SIG-M5 (cell line): ENCODE results near the gene DRAM1.
"Not testable (repeated sequence)": the region's sequence is repeated elsewhere in the genome, so short reads cannot be mapped to it uniquely, and the experiment has no call there.

ENCODE experiments used
- DNase-seq: peaks from one replicate; lab custom pipeline; 2025; lab: John Stamatoyannopoulos, UW

Gene DRAM1

GRCh38 chr12:101876861-101877805 lies at the start of gene DRAM1:
DRAM1 (plus strand) TSS chr12:101877580; CDS start chr12:101877790, 210 bp downstream.
- DNase-seq = peak; percentile 57

GRCh38 chr12:101828463-101829196 lies 48.8 kb upstream of the DRAM1 start:
- DNase-seq = no peak

- no peak for DNase-seq
Observed at GRCh38 chr12:101829639-101830366, 47.6 kb upstream of the DRAM1 start.

GRCh38 chr12:101830367-101831325 lies 46.7 kb upstream of the DRAM1 start, which contains the start of gene GNPTAB:
GNPTAB (minus strand) TSS chr12:101830959; CDS start chr12:101830675, 284 bp downstream.
- peak; percentile 77 for DNase-seq

GRCh38 chr12:101832030-101832429 lies 45.4 kb upstream of the DRAM1 start:
- DNase-seq = no peak

- no peak for DNase-seq
Observed at GRCh38 chr12:101838628-101839323, 38.6 kb upstream of the DRAM1 start.

- DNase-seq = no peak
Observed at GRCh38 chr12:101839324-101840283, 37.8 kb upstream of the DRAM1 start.

GRCh38 chr12:101841069-101841468 lies 36.3 kb upstream of the DRAM1 start:
- no peak for DNase-seq

- DNase-seq = no peak
Observed at GRCh38 chr12:101845137-101845711, 32.2 kb upstream of the DRAM1 start.

GRCh38 chr12:101847325-101847724 lies 30.1 kb upstream of the DRAM1 start:
- DNase-seq = no peak

- DNase-seq = peak; percentile 37
Observed at GRCh38 chr12:101850199-101850598, 27.2 kb upstream of the DRAM1 start.

GRCh38 chr12:101852998-101853397 lies 24.4 kb upstream of the DRAM1 start:
- no peak for DNase-seq

- no peak for DNase-seq
Observed at GRCh38 chr12:101854747-101855146, 22.6 kb upstream of the DRAM1 start.

- no peak for DNase-seq
Observed at GRCh38 chr12:101855364-101855884, 22.0 kb upstream of the DRAM1 start.

- no peak for DNase-seq
Observed at GRCh38 chr12:101855976-101856375, 21.4 kb upstream of the DRAM1 start.

GRCh38 chr12:101856614-101857013 lies 20.8 kb upstream of the DRAM1 start:
- DNase-seq = not testable (repeated sequence)

GRCh38 chr12:101857043-101857558 lies 20.3 kb upstream of the DRAM1 start:
- no peak for DNase-seq

- no peak for DNase-seq
Observed at GRCh38 chr12:101858361-101858760, 19.0 kb upstream of the DRAM1 start.
